Fibroblast of the aortic adventitia (primary cell): ENCODE measurements around the gene C2CD5. TPM values are rescaled to one million over a fixed set of nuclear protein-coding genes. Genes with fewer than 3 reads are reported as not detected.
"Not testable (repeated sequence)": the region's sequence is repeated elsewhere in the genome, so short reads cannot be mapped to it uniquely, and the experiment has no call there.

Experiments
- DNase-seq: peaks from one replicate; pipeline ENCODE4 v3.0.0-alpha.2; 2010; ENCODE audit warnings: low read depth
- H3K4me3 ChIP-seq: 2 replicates; pipeline ENCODE4 v1.5.1; 2011; ENCODE audit warnings: low read depth, mild to moderate bottlenecking, control low read depth, low read length, moderate library complexity
- CTCF ChIP-seq: IDR thresholded peaks from 2 replicates; pipeline ENCODE4 v1.5.1; 2011; ENCODE audit warnings: mild to moderate bottlenecking, low read length, control low read depth, inconsistent platforms; ENCODE audit not compliant: insufficient read depth
- total RNA-seq: library from RNA; depleted of rRNA; stranded (reverse); fragments of >200 nt; gene quantifications from 2 replicates; pipeline ENCODE4 v1.2.3, GENCODE V29; 2012; ENCODE audit warnings: low replicate concordance

C2CD5 gene
- total RNA-seq, 1 donor, result 31.2 TPM

- no peak for TF ChIP-seq CTCF
- no peak overlapping the region for H3K4me3 ChIP-seq
- no peak for DNase-seq
These were observed 29.5 kb downstream of the C2CD5 start for GRCh38 chr12:22514875-22515274.

GRCh38 chr12:22505826-22506225 lies 38.5 kb downstream of the C2CD5 start:
- DNase-seq, result no peak
- TF ChIP-seq CTCF, result no peak
- no peak overlapping the region for H3K4me3 ChIP-seq

- no peak for DNase-seq
- TF ChIP-seq CTCF, result no peak
- no peak overlapping the region for H3K4me3 ChIP-seq
These were observed 44.2 kb downstream of the C2CD5 start for GRCh38 chr12:22500100-22500499.

GRCh38 chr12:22499445-22499844 lies 44.9 kb downstream of the C2CD5 start:
- TF ChIP-seq CTCF, result no peak
- H3K4me3 ChIP-seq, result no peak overlapping the region
- DNase-seq, result no peak

GRCh38 chr12:22494319-22494718 lies 50.0 kb downstream of the C2CD5 start:
- TF ChIP-seq CTCF, result no peak
- no peak overlapping the region for H3K4me3 ChIP-seq

GRCh38 chr12:22491034-22491433 lies 53.3 kb downstream of the C2CD5 start:
- no peak for DNase-seq
- TF ChIP-seq CTCF, result no peak

More at GRCh38 chr12:22494319-22494718, 50.0 kb downstream of the C2CD5 start:
- peak; percentile 2 for DNase-seq

GRCh38 chr12:22488478-22488877 lies 55.9 kb downstream of the C2CD5 start:
- H3K4me3 ChIP-seq, result no peak overlapping the region
- no peak for DNase-seq

More at GRCh38 chr12:22491034-22491433, 53.3 kb downstream of the C2CD5 start:
- H3K4me3 ChIP-seq, result no peak overlapping the region

GRCh38 chr12:22487683-22488082 lies 56.7 kb downstream of the C2CD5 start:
- not testable (repeated sequence) for DNase-seq, H3K4me3 ChIP-seq

More at GRCh38 chr12:22488478-22488877, 55.9 kb downstream of the C2CD5 start:
- no peak for TF ChIP-seq CTCF
